Neuronal stem cell (in vitro differentiated cells): ENCODE results near the gene SLCO3A1.

Experiments used
- DNase-seq: peaks from one replicate; pipeline ENCODE4 v3.0.0-alpha.2; 2013; ENCODE audit warnings: low spot score
- H2AFZ ChIP-seq: one replicate; pipeline ENCODE4 v1.6.1; 2013; ENCODE audit warnings: mild to moderate bottlenecking, low read length, inconsistent platforms
- H2AK5ac ChIP-seq: 2 replicates; pipeline ENCODE4 v1.6.1; 2013; ENCODE audit warnings: low read depth, mild to moderate bottlenecking, inconsistent platforms, low read length, moderate library complexity, mixed read lengths
- H2BK120ac ChIP-seq: 2 replicates; pipeline ENCODE4 v1.6.1; 2013; ENCODE audit warnings: low read depth, mild to moderate bottlenecking, inconsistent platforms, low read length, moderate library complexity, mixed read lengths
- H2BK12ac ChIP-seq: one replicate; pipeline ENCODE4 v1.6.1; 2013; ENCODE audit warnings: low read length, inconsistent platforms
- H2BK15ac ChIP-seq: 2 replicates; pipeline ENCODE4 v1.6.1; 2013; ENCODE audit warnings: mild to moderate bottlenecking, low read length, inconsistent platforms, mixed read lengths
- H2BK5ac ChIP-seq: one replicate; pipeline ENCODE4 v1.6.1; 2013; ENCODE audit warnings: inconsistent platforms, mild to moderate bottlenecking, low read length, moderate library complexity
- H3K14ac ChIP-seq: one replicate; pipeline ENCODE4 v1.6.1; 2013; ENCODE audit warnings: low read length, inconsistent platforms
- H3K18ac ChIP-seq: 2 replicates; pipeline ENCODE4 v1.6.1; 2013; ENCODE audit warnings: low read length, inconsistent platforms
- H3K23ac ChIP-seq: 2 replicates; pipeline ENCODE4 v1.6.1; 2013; ENCODE audit warnings: low read depth, mild to moderate bottlenecking, mixed read lengths, low read length, inconsistent platforms; ENCODE audit not compliant: poor library complexity
- H3K27ac ChIP-seq: replicated peaks from 3 replicates; pipeline ENCODE4 v1.5.1; 2013; ENCODE audit warnings: low read length, inconsistent platforms
- H3K27me3 ChIP-seq, 3 experiments: 2 replicates each; pipeline ENCODE4 v1.6.1; 2013; ENCODE audit warnings: low read length in 3 of 3, mild to moderate bottlenecking in 2 of 3, inconsistent platforms in 1 of 3, low read depth in 1 of 3, mixed read lengths in 1 of 3, moderate library complexity in 1 of 3; ENCODE audit not compliant: control insufficient read depth in 3 of 3, insufficient read depth in 3 of 3
- H3K36me3 ChIP-seq, 2 donors: replicated peaks in 1 of 2; 2 replicates each; pipeline ENCODE4 v1.6.1; 2013; ENCODE audit warnings: low read length in 2 of 2; ENCODE audit not compliant: control insufficient read depth in 2 of 2, insufficient read depth in 2 of 2
- H3K4ac ChIP-seq: 2 replicates; pipeline ENCODE4 v1.6.1; 2013; ENCODE audit warnings: inconsistent platforms, mild to moderate bottlenecking, low read length, moderate library complexity
- H3K4me1 ChIP-seq, 2 donors: 1 replicate in 1 of 2; 2 replicates in 1 of 2; pipeline ENCODE4 v1.6.1; 2013; ENCODE audit warnings: low read length in 2 of 2, low read depth in 1 of 2; ENCODE audit not compliant: control insufficient read depth in 2 of 2, insufficient read depth in 1 of 2
- H3K4me2 ChIP-seq: one replicate; pipeline ENCODE4 v1.6.1; 2013; ENCODE audit warnings: mild to moderate bottlenecking, low read length, inconsistent platforms; ENCODE audit not compliant: insufficient read depth, poor library complexity, severe bottlenecking
- H3K4me3 ChIP-seq, 2 donors: 2 replicates each; pipeline ENCODE4 v1.5.1; 2013; ENCODE audit warnings: low read length in 2 of 2, mild to moderate bottlenecking in 2 of 2, inconsistent platforms in 1 of 2, moderate library complexity in 1 of 2
- H3K79me1 ChIP-seq: one replicate; pipeline ENCODE4 v1.6.1; 2013; ENCODE audit warnings: low read depth, mild to moderate bottlenecking, inconsistent platforms, low read length, moderate library complexity
- H3K9ac ChIP-seq: one replicate; pipeline ENCODE4 v1.6.1; 2013; ENCODE audit warnings: mild to moderate bottlenecking, low read depth, low read length, inconsistent platforms; ENCODE audit not compliant: poor library complexity
- H3K9me3 ChIP-seq, 2 donors: replicated peaks in 1 of 2; 2 replicates each; pipeline versions ENCODE3 to v1.6.1; 2013; ENCODE audit warnings: low read length in 2 of 2, mild to moderate bottlenecking in 2 of 2, inconsistent platforms in 1 of 2, low read depth in 1 of 2, mixed read lengths in 1 of 2, moderate library complexity in 1 of 2; ENCODE audit not compliant: control insufficient read depth in 2 of 2, insufficient read depth in 1 of 2
- H4K8ac ChIP-seq: one replicate; pipeline ENCODE4 v1.6.1; 2013; ENCODE audit warnings: low read depth, mild to moderate bottlenecking, inconsistent platforms, low read length, moderate library complexity
- H4K91ac ChIP-seq: one replicate; pipeline ENCODE4 v1.6.1; 2013; ENCODE audit warnings: low read length, low read depth, mild to moderate bottlenecking, inconsistent platforms; ENCODE audit not compliant: poor library complexity
- WGBS, 2 donors: extraction: QIAGEN DNeasy Blood & Tissue Kit; methylation state at CpG; one replicate each; pipeline ENCODE4 v1.1.7; 2013; ENCODE audit warnings: missing lambda C conversion rate in 2 of 2, mixed read lengths in 1 of 2; ENCODE audit not compliant: insufficient read length in 2 of 2, insufficient replicate concordance in 1 of 2; ENCODE audit errors: extremely low coverage in 2 of 2; 5-methylcytosine and 5-hydroxymethylcytosine counted together

Gene SLCO3A1

DNA sequence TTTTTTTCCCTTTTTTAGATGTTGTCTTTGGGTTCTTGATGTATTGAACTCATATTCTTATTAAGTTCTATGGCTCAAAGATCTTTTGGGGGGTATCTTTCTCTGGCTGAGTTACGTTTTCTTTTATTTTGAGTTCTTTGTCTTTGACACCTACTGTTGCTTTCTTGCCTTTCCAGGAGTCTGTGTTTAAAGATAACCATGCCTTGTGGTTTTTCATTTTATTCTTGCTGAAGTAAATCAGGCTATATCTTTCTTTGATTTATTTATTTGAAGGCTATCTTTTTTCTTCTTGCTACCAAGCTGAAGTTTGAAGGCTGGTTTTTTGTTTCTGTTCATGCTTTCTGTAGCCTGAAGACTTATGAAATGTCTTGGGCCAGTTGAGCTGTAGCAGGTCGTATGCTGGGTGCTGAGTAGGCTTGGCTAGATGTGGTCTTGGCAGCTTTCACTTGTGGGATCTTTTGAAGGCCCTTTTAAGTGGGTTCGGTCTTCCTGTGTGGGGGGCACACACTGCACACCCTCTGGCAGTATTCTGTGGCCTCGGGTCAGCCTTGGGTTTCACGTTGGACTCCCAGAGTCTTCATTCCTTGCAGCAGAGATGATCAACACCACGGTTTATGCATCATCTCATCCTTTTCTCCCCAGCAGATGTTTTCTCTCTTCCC is 17.5 kb downstream of the SLCO3A1 start:
- H3K27me3 ChIP-seq = no peaks in the 10 kb centered on the region
- H2BK5ac ChIP-seq = no peak overlapping the region
- no peak overlapping the region for H3K4me3 ChIP-seq
- no peak overlapping the region for H3K4ac ChIP-seq
- no peaks in the 10 kb centered on the region for H3K9me3 ChIP-seq
- no peak overlapping the region for H3K27ac ChIP-seq
- H3K79me1 ChIP-seq = no peaks in the 10 kb centered on the region
- no peak overlapping the region for H3K23ac ChIP-seq
- DNase-seq = no peak
- peaks cover 0 to 7% of the 10 kb centered on the region in 2 donors for H3K4me1 ChIP-seq
- no peak overlapping the region for H3K18ac ChIP-seq
- H4K8ac ChIP-seq = no peak overlapping the region
- H2AK5ac ChIP-seq = no peak overlapping the region
- no peak overlapping the region for H3K9ac ChIP-seq
- H3K36me3 ChIP-seq = no peaks in the 10 kb centered on the region
- H2BK15ac ChIP-seq = no peak overlapping the region
- H2BK12ac ChIP-seq = no peak overlapping the region
- no peak overlapping the region for H3K4me2 ChIP-seq
- no peak overlapping the region for H4K91ac ChIP-seq
- H2BK120ac ChIP-seq = no peak overlapping the region
- no peak overlapping the region for H2AFZ ChIP-seq
- H3K14ac ChIP-seq = no peak overlapping the region
- no CpG with 5 or more reads among the region's 6 CpGs for WGBS, 2 donors

DNA sequence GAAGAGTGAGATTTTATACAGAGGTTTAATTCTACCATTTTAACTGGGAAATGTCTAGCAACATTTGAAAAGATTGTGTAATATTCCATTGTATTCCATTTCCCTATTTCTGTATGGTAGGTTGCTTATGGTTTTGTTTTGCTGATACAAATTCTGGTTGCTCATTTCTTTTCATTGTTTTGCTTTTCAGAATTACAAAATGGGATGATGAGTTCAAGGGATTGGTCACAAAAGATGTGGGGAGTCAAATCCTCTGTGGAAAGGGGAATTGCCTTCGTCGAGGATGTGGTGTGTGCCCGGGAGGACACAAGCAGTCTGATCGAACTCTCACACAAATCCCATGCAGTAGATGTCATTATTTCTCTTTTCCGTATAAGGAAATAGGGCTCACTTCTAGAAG is 18.3 kb downstream of the SLCO3A1 start:
- Histone ChIP-seq H3K18ac (no peak overlapping the region), H4K91ac (no peak overlapping the region), H3K4me2 (no peak overlapping the region), H3K4ac (no peak overlapping the region), H2AFZ (no peak overlapping the region), H2BK120ac (no peak overlapping the region), H3K14ac (no peak overlapping the region), H3K36me3 (no peaks in the 10 kb centered on the region), H3K9ac (no peak overlapping the region), H3K27me3 (no peaks in the 10 kb centered on the region), H2AK5ac (no peak overlapping the region), H4K8ac (no peak overlapping the region), H2BK12ac (no peak overlapping the region), H3K79me1 (no peaks in the 10 kb centered on the region), H3K4me3 (no peak overlapping the region), H2BK5ac (no peak overlapping the region), H3K4me1 (peaks cover 0 to 8% of the 10 kb centered on the region in 2 donors), H3K23ac (no peak overlapping the region), H3K9me3 (no peaks in the 10 kb centered on the region), H2BK15ac (no peak overlapping the region), H3K27ac (no peak overlapping the region)
- no peak for DNase-seq
- no CpG with 5 or more reads among the region's 5 CpGs for WGBS, 2 donors

DNA sequence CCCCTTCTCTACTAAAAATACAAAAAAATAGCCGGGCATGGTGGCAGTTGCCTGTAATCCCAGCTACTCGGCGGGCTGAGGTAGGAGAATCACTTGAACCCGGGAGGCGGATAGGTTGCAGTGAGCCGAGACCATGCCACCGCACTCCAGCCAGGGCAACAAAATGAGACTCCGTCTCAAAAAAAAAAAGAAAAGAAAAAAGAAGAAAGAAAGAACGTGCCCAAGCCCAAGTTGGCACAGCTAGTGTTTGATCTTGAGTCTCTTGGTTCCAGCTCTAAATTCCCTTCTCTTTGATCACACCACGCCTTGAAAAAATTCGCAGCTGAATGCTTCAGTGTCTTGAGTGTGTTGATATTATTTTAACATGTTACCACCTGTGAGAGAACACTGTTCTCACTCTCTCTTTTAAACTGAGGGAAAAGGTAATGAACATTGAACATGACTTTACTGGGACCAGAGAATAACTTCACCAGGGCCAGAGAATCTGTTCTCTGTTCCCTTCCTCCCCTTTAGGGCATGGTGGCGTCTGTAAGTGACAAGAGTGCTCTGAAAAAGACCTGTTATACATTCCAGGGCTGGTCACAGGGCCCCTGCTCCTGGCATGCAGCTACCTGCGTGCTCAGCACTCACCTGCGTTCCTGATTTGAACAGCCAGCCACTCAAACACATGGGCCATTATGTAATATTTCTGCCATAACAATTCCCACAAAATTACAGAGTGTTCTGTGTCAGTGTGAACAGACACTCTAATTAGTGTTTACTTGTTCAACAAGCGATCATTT is 19.0 kb downstream of the SLCO3A1 start:
- peaks cover 0 to 2% of the 10 kb centered on the region in 2 donors for H3K4me1 ChIP-seq
- no peak overlapping the region for H3K18ac ChIP-seq
- H3K4me3 ChIP-seq = no peak overlapping the region
- H2BK120ac ChIP-seq = no peak overlapping the region
- no peak overlapping the region for H3K9ac ChIP-seq
- no peak overlapping the region for H2BK5ac ChIP-seq
- no peaks in the 10 kb centered on the region for H3K79me1 ChIP-seq
- DNase-seq = no peak
- no peak overlapping the region for H2AFZ ChIP-seq
- no peaks in the 10 kb centered on the region for H3K27me3 ChIP-seq
- no peak overlapping the region for H3K27ac ChIP-seq
- H2BK12ac ChIP-seq = no peak overlapping the region
- H3K9me3 ChIP-seq = no peaks in the 10 kb centered on the region
- no peak overlapping the region for H2BK15ac ChIP-seq
- H3K14ac ChIP-seq = no peak overlapping the region
- no peak overlapping the region for H4K91ac ChIP-seq
- no CpG with 5 or more reads among the region's 15 CpGs for WGBS, 2 donors
- H3K23ac ChIP-seq = no peak overlapping the region
- no peak overlapping the region for H2AK5ac ChIP-seq
- no peak overlapping the region for H4K8ac ChIP-seq
- H3K36me3 ChIP-seq = no peaks in the 10 kb centered on the region
- no peak overlapping the region for H3K4me2 ChIP-seq
- no peak overlapping the region for H3K4ac ChIP-seq

DNA sequence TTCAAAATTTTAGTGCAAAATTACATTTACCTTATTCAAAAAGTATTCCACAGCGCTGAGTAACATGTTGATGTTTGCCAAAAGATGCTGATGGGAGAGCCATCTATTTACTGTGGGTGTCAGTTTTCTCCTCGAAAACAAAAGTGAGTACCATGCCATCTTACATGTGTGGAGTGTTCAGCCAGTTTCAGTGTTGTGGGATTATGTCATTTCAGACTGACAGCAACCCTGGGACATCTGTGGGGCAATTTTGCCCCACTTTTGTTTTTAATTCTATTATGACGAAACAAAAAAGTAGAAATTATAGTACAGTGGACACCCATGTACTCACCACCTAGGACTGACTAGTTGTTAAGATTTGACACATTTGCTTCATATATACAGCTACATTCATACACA is 19.6 kb downstream of the SLCO3A1 start:
- H3K36me3 ChIP-seq = no peaks in the 10 kb centered on the region
- H2AFZ ChIP-seq = no peak overlapping the region
- no peak overlapping the region for H2BK12ac ChIP-seq
- no peak overlapping the region for H2AK5ac ChIP-seq
- WGBS, 2 donors = no CpG with 5 or more reads among the region's 3 CpGs
- no peak overlapping the region for H3K4me3 ChIP-seq
- no peak overlapping the region for H3K14ac ChIP-seq
- no peak overlapping the region for H2BK120ac ChIP-seq
- H2BK5ac ChIP-seq = no peak overlapping the region
- no peak overlapping the region for H3K9ac ChIP-seq
- H3K79me1 ChIP-seq = no peaks in the 10 kb centered on the region
- no peaks in the 10 kb centered on the region for H3K27me3 ChIP-seq
- no peak overlapping the region for H3K4me2 ChIP-seq
- no peak overlapping the region for H4K8ac ChIP-seq
- no peak overlapping the region for H3K23ac ChIP-seq
- peaks cover 0 to 1% of the 10 kb centered on the region in 2 donors for H3K4me1 ChIP-seq
- no peaks in the 10 kb centered on the region for H3K9me3 ChIP-seq
- H2BK15ac ChIP-seq = no peak overlapping the region
- H3K4ac ChIP-seq = no peak overlapping the region
- DNase-seq = no peak
- no peak overlapping the region for H3K27ac ChIP-seq
- H3K18ac ChIP-seq = no peak overlapping the region
- H4K91ac ChIP-seq = no peak overlapping the region
